Peyer's patch (tissue), 4 donors: ENCODE results near the gene RNF149. TPM values are rescaled to one million over a fixed set of nuclear protein-coding genes. Genes with fewer than 3 reads are reported as not detected.

Source experiments
- DNase-seq, 3 donors: peaks; one replicate each; pipeline ENCODE4 v3.0.0-alpha.2; 2017 to 2019
- H3K27ac ChIP-seq, 4 donors: fragments of 200-600 bp; sonication (generic); one replicate each; pipeline ENCODE4 v1.5.1; 2016 to 2019
- H3K27me3 ChIP-seq, 2 donors: fragments of 200-600 bp; sonication (generic); one replicate each; pipeline ENCODE4 v1.5.1; 2019
- H3K36me3 ChIP-seq, 3 donors: fragments of 200-600 bp; sonication (generic); one replicate each; pipeline ENCODE4 v1.5.1; 2016 to 2019
- H3K4me1 ChIP-seq, 4 donors: fragments of 200-600 bp; sonication (generic); one replicate each; pipeline ENCODE4 v1.5.1; 2016 to 2019
- H3K4me3 ChIP-seq, 4 donors: fragments of 200-600 bp; sonication (generic); 1 replicate in 3 of 4; 2 replicates in 1 of 4; pipeline ENCODE4 v1.5.1; 2016 to 2019; ENCODE audit warnings: mild to moderate bottlenecking in 1 of 4
- H3K9me3 ChIP-seq, 4 donors: fragments of 200-600 bp; sonication (generic); one replicate each; pipeline ENCODE4 v1.5.1; 2016 to 2019; ENCODE audit warnings: mild to moderate bottlenecking in 1 of 4
- POLR2A ChIP-seq, 2 donors: fragments of 450-650 bp; IDR thresholded peaks; one replicate each; pipeline ENCODE4 v1.5.1; 2017; ENCODE audit warnings: antibody characterized with exemption in 2 of 2, mild to moderate bottlenecking in 2 of 2, moderate library complexity in 2 of 2
- total RNA-seq, 4 donors: library from RNA; depleted of rRNA; stranded (reverse); fragments of >200 nt; gene quantifications; one replicate each; pipeline ENCODE4 v1.1.0, GENCODE V29; 2016
- TF ChIP-seq, protein P1 (sequence below), 6 experiments: fragments of 450-650 bp in 4 of 6; fragments of 200-600 bp in 2 of 6; sonication (generic) in 1 of 6; IDR thresholded peaks; one replicate each; pipeline ENCODE4 v1.5.1; 2017 to 2019; ENCODE audit warnings: antibody characterized with exemption in 6 of 6, mild to moderate bottlenecking in 3 of 6, moderate library complexity in 1 of 6

Gene RNF149
- total RNA-seq, 4 donors from 2014 or later = 61.1 to 86.2 (median 70.5) TPM

DNA sequence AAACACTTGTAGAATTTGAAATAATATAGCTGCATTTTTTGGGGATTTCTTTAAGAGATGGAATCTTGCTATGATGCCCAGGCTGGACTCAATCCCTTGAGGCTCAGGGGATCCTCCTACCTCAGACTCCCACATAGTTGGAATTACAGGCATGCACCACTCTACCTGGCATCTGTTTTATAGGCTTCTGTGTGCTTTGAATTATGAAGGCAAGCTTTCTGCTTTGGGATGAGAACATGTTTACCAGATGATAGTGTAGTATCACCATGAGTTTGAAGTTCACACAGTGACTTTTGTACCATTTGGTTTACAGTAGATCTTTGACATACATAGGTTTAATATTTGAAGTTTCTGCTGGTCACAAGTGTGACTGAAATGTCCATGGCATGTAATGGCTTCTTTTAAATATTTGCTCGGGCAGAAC lies 45.1 kb downstream of the RNF149 start:
- H3K27ac ChIP-seq = no peak overlapping the region
- H3K27me3 ChIP-seq = no peaks in the 10 kb centered on the region
- H3K36me3 ChIP-seq = peaks cover 0 to 93% (median 0%) of the 10 kb centered on the region in 3 donors
- no peak for DNase-seq
- H3K4me3 ChIP-seq = no peak overlapping the region
- TF ChIP-seq, protein P1, sequence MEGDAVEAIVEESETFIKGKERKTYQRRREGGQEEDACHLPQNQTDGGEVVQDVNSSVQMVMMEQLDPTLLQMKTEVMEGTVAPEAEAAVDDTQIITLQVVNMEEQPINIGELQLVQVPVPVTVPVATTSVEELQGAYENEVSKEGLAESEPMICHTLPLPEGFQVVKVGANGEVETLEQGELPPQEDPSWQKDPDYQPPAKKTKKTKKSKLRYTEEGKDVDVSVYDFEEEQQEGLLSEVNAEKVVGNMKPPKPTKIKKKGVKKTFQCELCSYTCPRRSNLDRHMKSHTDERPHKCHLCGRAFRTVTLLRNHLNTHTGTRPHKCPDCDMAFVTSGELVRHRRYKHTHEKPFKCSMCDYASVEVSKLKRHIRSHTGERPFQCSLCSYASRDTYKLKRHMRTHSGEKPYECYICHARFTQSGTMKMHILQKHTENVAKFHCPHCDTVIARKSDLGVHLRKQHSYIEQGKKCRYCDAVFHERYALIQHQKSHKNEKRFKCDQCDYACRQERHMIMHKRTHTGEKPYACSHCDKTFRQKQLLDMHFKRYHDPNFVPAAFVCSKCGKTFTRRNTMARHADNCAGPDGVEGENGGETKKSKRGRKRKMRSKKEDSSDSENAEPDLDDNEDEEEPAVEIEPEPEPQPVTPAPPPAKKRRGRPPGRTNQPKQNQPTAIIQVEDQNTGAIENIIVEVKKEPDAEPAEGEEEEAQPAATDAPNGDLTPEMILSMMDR (IDR thresholded peaks at IDR 0.05) = no peak
- TF ChIP-seq POLR2A (IDR thresholded peaks at IDR 0.05) = no peak
- no peaks in the 10 kb centered on the region for H3K9me3 ChIP-seq
- peaks cover 0 to 10% (median 0%) of the 10 kb centered on the region in 4 donors for H3K4me1 ChIP-seq

- peaks cover 0 to 91% (median 0%) of the 10 kb centered on the region in 3 donors for H3K36me3 ChIP-seq
These were observed 46.4 kb downstream of the RNF149 start for GRCh38 chr2:101262142-101262541.

GRCh38 chr2:101258804-101259203 lies 49.7 kb downstream of the RNF149 start:
- peaks cover 0 to 58% (median 0%) of the 10 kb centered on the region in 3 donors for H3K36me3 ChIP-seq
- H3K27ac ChIP-seq = no peak overlapping the region
- no peak for DNase-seq
- H3K9me3 ChIP-seq = no peaks in the 10 kb centered on the region
- no peaks in the 10 kb centered on the region for H3K27me3 ChIP-seq
- H3K4me3 ChIP-seq = no peak overlapping the region
- H3K4me1 ChIP-seq = peaks cover 0 to 27% (median 9%) of the 10 kb centered on the region in 4 donors
- TF ChIP-seq, protein P1 (IDR thresholded peaks at IDR 0.05) = no peak
- no peak for TF ChIP-seq POLR2A (IDR thresholded peaks at IDR 0.05)

More at GRCh38 chr2:101262142-101262541, 46.4 kb downstream of the RNF149 start:
- no peaks in the 10 kb centered on the region for H3K27me3 ChIP-seq
- H3K4me1 ChIP-seq = peaks cover 0 to 10% (median 0%) of the 10 kb centered on the region in 4 donors
- DNase-seq = no peak
- no peak overlapping the region for H3K27ac ChIP-seq
- TF ChIP-seq, protein P1 (IDR thresholded peaks at IDR 0.05) = no peak
- TF ChIP-seq POLR2A (IDR thresholded peaks at IDR 0.05) = no peak
- H3K9me3 ChIP-seq = no peaks in the 10 kb centered on the region
- H3K4me3 ChIP-seq = no peak overlapping the region

DNA sequence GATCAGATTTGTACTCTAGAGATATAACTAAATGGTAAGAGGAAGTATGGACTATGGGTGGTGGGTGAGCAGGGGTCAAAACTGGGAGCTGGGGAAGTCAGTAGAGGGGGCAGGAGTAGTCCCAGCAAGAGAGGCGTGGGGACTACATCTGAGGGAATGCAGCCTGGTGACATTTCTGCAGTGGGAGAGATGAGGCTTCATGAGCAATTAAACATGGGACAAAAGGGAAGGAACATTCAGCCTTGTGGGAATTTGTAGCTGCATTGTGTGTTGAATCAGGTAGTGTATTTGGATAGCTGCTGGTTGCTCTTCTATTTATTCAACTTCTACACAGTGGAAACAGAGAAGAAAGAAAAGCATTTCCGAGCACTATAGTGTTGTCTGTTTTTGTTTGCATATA lies 52.2 kb downstream of the RNF149 start:
- Histone ChIP-seq H3K4me3 (no peak overlapping the region), H3K27me3 (no peaks in the 10 kb centered on the region), H3K27ac (no peak overlapping the region), H3K9me3 (no peaks in the 10 kb centered on the region), H3K36me3 (peaks cover 0 to 34% (median 0%) of the 10 kb centered on the region in 3 donors), H3K4me1 (peaks cover 0 to 37% (median 12%) of the 10 kb centered on the region in 4 donors)
- no peak for DNase-seq
- TF ChIP-seq POLR2A (IDR thresholded peaks at IDR 0.05) = no peak
- TF ChIP-seq, protein P1 (IDR thresholded peaks at IDR 0.05) = no peak

- no peaks in the 10 kb centered on the region for H3K27me3 ChIP-seq
- H3K36me3 ChIP-seq = peaks cover 0 to 29% (median 0%) of the 10 kb centered on the region in 3 donors
- no peak overlapping the region for H3K4me3 ChIP-seq
- H3K27ac ChIP-seq = no peak overlapping the region
- peaks cover 0 to 41% (median 12%) of the 10 kb centered on the region in 4 donors for H3K4me1 ChIP-seq
- no peak for DNase-seq
- H3K9me3 ChIP-seq = no peaks in the 10 kb centered on the region
- TF ChIP-seq, protein P1 (IDR thresholded peaks at IDR 0.05) = no peak
- TF ChIP-seq POLR2A (IDR thresholded peaks at IDR 0.05) = no peak
These were observed 53.0 kb downstream of the RNF149 start for GRCh38 chr2:101255501-101255900.
